Kidney capillary endothelial cell (primary cell): ENCODE data around the gene ASIP.
"Not testable (repeated sequence)": the region's sequence is repeated elsewhere in the genome, so short reads cannot be mapped to it uniquely, and the experiment has no call there.

Experiments
- DNase-seq: peaks from one replicate; pipeline ENCODE4 v3.0.0-alpha.2; 2018; ENCODE audit warnings: low spot score

The ASIP gene

GRCh38 chr20:34285450-34285849 is 44.2 kb downstream of the ASIP start:
- no peak for DNase-seq

- not testable (repeated sequence) for DNase-seq
Observed at GRCh38 chr20:34287500-34287899, 46.3 kb downstream of the ASIP start.

GRCh38 chr20:34290471-34290870 is 49.2 kb downstream of the ASIP start:
- no peak for DNase-seq

GRCh38 chr20:34292496-34292895 is 51.3 kb downstream of the ASIP start:
- DNase-seq: no peak

GRCh38 chr20:34293119-34293518 is 51.9 kb downstream of the ASIP start:
- no peak for DNase-seq

- no peak for DNase-seq
Observed at GRCh38 chr20:34293589-34293988, 52.4 kb downstream of the ASIP start.

- no peak for DNase-seq
Observed at GRCh38 chr20:34294563-34294962, 53.3 kb downstream of the ASIP start.

- no peak for DNase-seq
Observed at GRCh38 chr20:34295284-34295683, 54.1 kb downstream of the ASIP start.

GRCh38 chr20:34296468-34296867 is 55.2 kb downstream of the ASIP start:
- no peak for DNase-seq

GRCh38 chr20:34298294-34298784 is 57.1 kb downstream of the ASIP start:
- DNase-seq: not testable (repeated sequence)

- DNase-seq: no peak
Observed at GRCh38 chr20:34299556-34300255, 58.5 kb downstream of the ASIP start.

- no peak for DNase-seq
Observed at GRCh38 chr20:34300256-34300806, 59.1 kb downstream of the ASIP start.

- no peak for DNase-seq
Observed at GRCh38 chr20:34300809-34301586, 59.8 kb downstream of the ASIP start.

- DNase-seq: no peak
Observed at GRCh38 chr20:34301587-34302311, 60.5 kb downstream of the ASIP start.

- DNase-seq: no peak
Observed at GRCh38 chr20:34302312-34302722, 61.1 kb downstream of the ASIP start.

- DNase-seq: peak; percentile 92
Observed at GRCh38 chr20:34302723-34303533, 61.7 kb downstream of the ASIP start, which contains the start of gene AHCY. Gene AHCY, minus strand, starts transcription at chr20:34303355. Its CDS starts 85 bp downstream, at chr20:34303270.

GRCh38 chr20:34305333-34306230 is 64.4 kb downstream of the ASIP start:
- DNase-seq: no peak

GRCh38 chr20:34309691-34310090 is 68.5 kb downstream of the ASIP start:
- no peak for DNase-seq

- no peak for DNase-seq
Observed at GRCh38 chr20:34310481-34311117, 69.4 kb downstream of the ASIP start.
